Caco-2 (cell line): ENCODE measurements around the gene OPN1SW. TPM values are rescaled to one million over a fixed set of nuclear protein-coding genes. Genes with fewer than 3 reads are reported as not detected.

Experiments
- BruUV-seq: library from RNA; stranded (reverse); fragments of 400-500 nt; replicated peaks from 2 replicates; lab custom pipeline; 2021; lab: Mats Ljungman, UMichigan
- CTCF ChIA-PET: fragments of 300-600 bp; sonication (Branson Sonifier 250); formaldehyde crosslinking; loops from one replicate; lab custom pipeline; 2022; ENCODE audit warnings: antibody characterized with exemption; lab: Charles Lee
- POLR2A ChIA-PET: fragments of 300-600 bp; sonication (Branson Sonifier 250); formaldehyde crosslinking; loops from one replicate; lab custom pipeline; 2022; ENCODE audit warnings: antibody characterized with exemption; lab: Charles Lee
- DNase-seq, 2 experiments: peaks; one replicate each; pipeline versions ENCODE4 v3.0.0 to v3.0.0-alpha.2; 2020 to 2022
- H3K27me3 ChIP-seq: replicated peaks from 2 replicates; pipeline ENCODE4 v1.6.0; 2011; ENCODE audit warnings: low read length; ENCODE audit not compliant: control insufficient read depth, insufficient read depth
- H3K36me3 ChIP-seq: 2 replicates; pipeline ENCODE4 v1.5.1; 2011; ENCODE audit warnings: low read length; ENCODE audit not compliant: control insufficient read depth, insufficient read depth
- H3K4me1 ChIP-seq: fragments of 250-450 bp; sonication (Bioruptor Pico); 2 replicates; pipeline ENCODE4 v1.5.1; 2020; ENCODE audit warnings: mild to moderate bottlenecking
- H3K4me3 ChIP-seq: 2 replicates; pipeline ENCODE4 v1.5.1; 2011; ENCODE audit warnings: low read depth, mild to moderate bottlenecking, control low read depth, low read length
- H3K9me3 ChIP-seq: fragments of 250-450 bp; sonication (Bioruptor Pico); 2 replicates; pipeline ENCODE4 v1.5.1; 2020; ENCODE audit warnings: mild to moderate bottlenecking, moderate library complexity
- H3K27ac Mint-ChIP-seq: one replicate; pipeline ENCODE4 v1.8.0; 2022; ENCODE audit warnings: mixed read lengths; ENCODE audit not compliant: unreplicated experiment
- H3K27me3 Mint-ChIP-seq: one replicate; pipeline ENCODE4 v1.8.0; 2022; ENCODE audit warnings: mixed read lengths; ENCODE audit not compliant: insufficient read depth, unreplicated experiment
- H3K36me3 Mint-ChIP-seq: one replicate; pipeline ENCODE4 v1.8.0; 2022; ENCODE audit warnings: mild to moderate bottlenecking, mixed read lengths; ENCODE audit not compliant: insufficient read depth, unreplicated experiment
- H3K4me1 Mint-ChIP-seq: one replicate; pipeline ENCODE4 v1.8.0; 2022; ENCODE audit warnings: low read depth, mixed read lengths; ENCODE audit not compliant: unreplicated experiment
- H3K4me3 Mint-ChIP-seq: one replicate; pipeline ENCODE4 v1.8.0; 2022; ENCODE audit warnings: mild to moderate bottlenecking, moderate library complexity, mixed read lengths; ENCODE audit not compliant: unreplicated experiment
- H3K9me3 Mint-ChIP-seq: one replicate; pipeline ENCODE4 v1.8.0; 2022; ENCODE audit warnings: mixed read lengths; ENCODE audit not compliant: unreplicated experiment
- CTCF ChIP-seq, 2 experiments: fragments of 200-600 bp in 1 of 2; IDR thresholded peaks; 1 replicate in 1 of 2; 2 replicates in 1 of 2; pipeline versions ENCODE4 v1.5.1 to v1.8.0; 2011 to 2022; ENCODE audit warnings: antibody characterized with exemption in 1 of 2, control low read depth in 1 of 2, inconsistent platforms in 1 of 2, low read depth in 1 of 2, low read length in 1 of 2, mild to moderate bottlenecking in 1 of 2, moderate library complexity in 1 of 2; ENCODE audit not compliant: insufficient read depth in 1 of 2, severe bottlenecking in 1 of 2, unreplicated experiment in 1 of 2
- intact Hi-C: fragments of 100-400 bp; cut with micrococcal nuclease; formaldehyde crosslinking; loops from one replicate; pipeline ENCODE4 v1.10.0; 2022; ENCODE audit not compliant: unreplicated experiment
- total RNA-seq: library from RNA; stranded (reverse); gene quantifications from 2 replicates; pipeline ENCODE4 v1.2.3, GENCODE V29; 2022

The OPN1SW gene
- total RNA-seq, 1 experiment from 2014 or later: not detected

GRCh38 chr7:128788446-128789412 lies 13.1 kb upstream of the OPN1SW start:
- no peaks in the 10 kb centered on the region for H3K4me1 ChIP-seq
- no peaks in the 10 kb centered on the region for H3K9me3 ChIP-seq
- H3K36me3 ChIP-seq: no peaks in the 10 kb centered on the region
- H3K36me3 Mint-ChIP-seq: no peaks in the 10 kb centered on the region
- H3K9me3 Mint-ChIP-seq: no peaks in the 10 kb centered on the region
- H3K4me1 Mint-ChIP-seq: no peaks in the 10 kb centered on the region
- peaks cover 1% of the 10 kb centered on the region for H3K27me3 ChIP-seq
- intact Hi-C loops: no loop called here
- H3K4me3 Mint-ChIP-seq: no peak overlapping the region
- ChIA-PET CTCF (interaction anchor here (1.0 kb wide), 1 partner anchor 72 kb away, joined by 4 read pairs; no protein-coding TSS in a partner anchor), POLR2A (no interaction called here)
- no TSS peak for BruUV-seq
- H3K27ac Mint-ChIP-seq: no peak overlapping the region
- H3K27me3 Mint-ChIP-seq: peaks cover 10% of the 10 kb centered on the region
- no peak for DNase-seq
- no peak for TF ChIP-seq CTCF (IDR thresholded peaks at IDR 0.05; ENCODE audit: insufficient read depth in 1 of 2, low read depth in 1 of 2, low read length in 1 of 2, severe bottlenecking in 1 of 2, unreplicated experiment in 1 of 2)
- H3K4me3 ChIP-seq: no peak overlapping the region

- no peaks in the 10 kb centered on the region for H3K4me1 Mint-ChIP-seq
- no peak for TF ChIP-seq CTCF (IDR thresholded peaks at IDR 0.05; ENCODE audit: insufficient read depth in 1 of 2, low read depth in 1 of 2, low read length in 1 of 2, severe bottlenecking in 1 of 2, unreplicated experiment in 1 of 2)
- H3K27me3 Mint-ChIP-seq: peaks cover 10% of the 10 kb centered on the region
- H3K4me1 ChIP-seq: no peaks in the 10 kb centered on the region
- ChIA-PET POLR2A (no interaction called here), CTCF (no interaction called here)
- H3K36me3 Mint-ChIP-seq: no peaks in the 10 kb centered on the region
- intact Hi-C loops: no loop called here
- H3K9me3 Mint-ChIP-seq: no peaks in the 10 kb centered on the region
- no peak overlapping the region for H3K27ac Mint-ChIP-seq
- no peak overlapping the region for H3K4me3 ChIP-seq
- peaks cover 1% of the 10 kb centered on the region for H3K27me3 ChIP-seq
- H3K9me3 ChIP-seq: no peaks in the 10 kb centered on the region
- no peaks in the 10 kb centered on the region for H3K36me3 ChIP-seq
- DNase-seq: no peak
- BruUV-seq: no TSS peak
- H3K4me3 Mint-ChIP-seq: no peak overlapping the region
These were observed 10.1 kb upstream of the OPN1SW start for GRCh38 chr7:128785738-128786137.

GRCh38 chr7:128783143-128783861 lies 7.7 kb upstream of the OPN1SW start:
- Histone ChIP-seq H3K27me3 (no peaks in the 10 kb centered on the region), H3K9me3 (peaks cover 3% of the 10 kb centered on the region; the same call in 1 of the 2 replicates), H3K4me1 (no peaks in the 10 kb centered on the region), H3K4me3 (no peak overlapping the region), H3K36me3 (no peaks in the 10 kb centered on the region)
- no peak overlapping the region for H3K27ac Mint-ChIP-seq
- no peaks in the 10 kb centered on the region for H3K36me3 Mint-ChIP-seq
- peaks cover 8% of the 10 kb centered on the region for H3K27me3 Mint-ChIP-seq
- peak in 1 of 2 experiments; percentile 45 for DNase-seq
- no peaks in the 10 kb centered on the region for H3K4me1 Mint-ChIP-seq
- ChIA-PET POLR2A (no interaction called here), CTCF (no interaction called here)
- no peak for TF ChIP-seq CTCF (IDR thresholded peaks at IDR 0.05; ENCODE audit: insufficient read depth in 1 of 2, low read depth in 1 of 2, low read length in 1 of 2, severe bottlenecking in 1 of 2, unreplicated experiment in 1 of 2)
- H3K9me3 Mint-ChIP-seq: peaks cover 3% of the 10 kb centered on the region
- intact Hi-C loops: no loop called here
- H3K4me3 Mint-ChIP-seq: no peak overlapping the region
- BruUV-seq: no TSS peak
